GM19397 (cell line): ENCODE data around the gene YAF2.

Experiments used
- ATAC-seq: cut with Tn5 transposase; IDR thresholded peaks from one replicate; pipeline ENCODE4 v1.9.1; 2021; ENCODE audit warnings: mild to moderate bottlenecking, moderate library complexity; ENCODE audit not compliant: unreplicated experiment

Gene YAF2, protein sequence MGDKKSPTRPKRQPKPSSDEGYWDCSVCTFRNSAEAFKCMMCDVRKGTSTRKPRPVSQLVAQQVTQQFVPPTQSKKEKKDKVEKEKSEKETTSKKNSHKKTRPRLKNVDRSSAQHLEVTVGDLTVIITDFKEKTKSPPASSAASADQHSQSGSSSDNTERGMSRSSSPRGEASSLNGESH

DNA sequence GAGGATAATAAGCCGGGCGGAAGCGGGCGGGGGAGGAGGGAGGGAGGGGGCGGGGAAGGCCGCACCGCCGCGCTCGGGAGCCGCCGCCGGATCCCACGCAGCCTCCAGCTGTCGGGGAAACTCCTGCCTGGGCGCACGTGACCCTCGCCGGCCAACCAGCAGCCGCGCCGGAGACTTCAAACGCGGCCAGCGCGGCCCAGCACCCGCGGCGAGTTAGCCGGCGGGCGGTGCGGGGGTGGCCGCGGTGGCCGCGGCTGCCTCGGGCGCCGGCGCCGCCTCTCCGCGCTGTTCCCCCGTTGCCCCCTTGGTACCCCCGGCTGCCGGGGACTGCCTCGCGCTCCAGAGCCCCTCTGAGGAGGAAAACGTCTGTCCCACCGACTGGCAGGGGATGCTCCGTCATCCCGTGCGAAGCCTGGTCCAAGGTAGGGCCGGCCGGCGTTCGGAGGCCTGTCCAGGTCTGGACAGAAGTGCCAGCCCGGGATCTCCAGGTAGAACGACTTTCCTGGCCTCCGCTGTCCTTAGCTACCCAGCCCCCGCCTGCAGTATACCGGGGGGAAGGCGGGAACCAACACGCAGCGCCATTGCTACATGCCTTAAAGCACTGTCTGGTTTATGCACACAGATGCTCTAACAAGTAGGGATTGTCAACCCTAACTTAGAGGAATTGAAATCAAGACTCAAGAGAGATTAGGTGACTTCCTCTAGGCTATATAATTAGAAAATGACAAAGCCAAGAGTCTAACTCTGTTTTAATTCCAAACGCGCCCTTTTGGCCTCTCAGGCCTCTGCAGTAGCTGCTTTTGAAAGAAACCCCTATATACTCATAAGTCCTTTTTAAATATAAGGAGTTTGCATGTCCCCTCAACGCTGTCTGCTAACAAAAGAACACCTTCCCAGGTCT, at the start of gene YAF2:
Gene YAF2 (minus strand): TSS at position 9 of the 901 bp plus-strand sequence. CDS start 68 bp downstream, outside the sequence.
- peak; percentile 84 for ATAC-seq

DNA sequence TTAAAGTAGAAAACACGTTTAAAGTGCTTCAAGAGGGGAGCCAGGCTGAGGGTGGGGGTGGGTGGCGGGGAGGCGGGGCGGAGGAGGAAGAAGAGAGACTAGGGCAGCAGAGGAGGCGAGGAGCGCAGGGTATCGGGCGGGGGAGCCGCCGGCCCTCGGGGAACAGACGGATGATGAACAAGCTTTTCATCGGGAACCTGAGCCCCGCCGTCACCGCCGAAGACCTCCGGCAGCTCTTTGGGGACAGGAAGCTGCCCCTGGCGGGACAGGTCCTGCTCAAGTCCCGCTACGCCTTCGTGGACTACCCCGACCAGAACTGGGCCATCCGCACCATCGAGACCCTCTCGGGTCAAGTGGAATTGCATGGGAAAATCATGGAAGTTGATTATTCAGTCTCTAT, 48.7 kb upstream of the YAF2 start:
- no peak for ATAC-seq

DNA sequence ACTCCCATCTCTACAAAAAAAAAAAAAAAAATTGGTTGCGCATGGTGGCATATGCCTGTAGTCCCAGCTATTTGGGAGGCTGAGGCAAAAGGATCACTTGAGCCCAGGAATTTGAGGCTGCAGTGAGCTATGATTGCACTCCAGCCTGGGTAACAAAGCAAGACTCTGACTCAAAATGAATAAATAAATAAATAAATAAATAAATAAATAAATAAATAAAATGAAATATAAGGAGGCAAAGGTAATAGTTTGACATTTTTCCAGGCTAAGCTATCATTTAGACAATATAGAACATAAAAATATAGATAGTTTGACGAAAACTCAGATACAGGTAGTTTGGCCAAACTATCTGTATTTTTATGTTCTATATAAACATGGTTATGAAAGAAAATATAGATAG, 47.4 kb upstream of the YAF2 start:
- no peak for ATAC-seq

DNA sequence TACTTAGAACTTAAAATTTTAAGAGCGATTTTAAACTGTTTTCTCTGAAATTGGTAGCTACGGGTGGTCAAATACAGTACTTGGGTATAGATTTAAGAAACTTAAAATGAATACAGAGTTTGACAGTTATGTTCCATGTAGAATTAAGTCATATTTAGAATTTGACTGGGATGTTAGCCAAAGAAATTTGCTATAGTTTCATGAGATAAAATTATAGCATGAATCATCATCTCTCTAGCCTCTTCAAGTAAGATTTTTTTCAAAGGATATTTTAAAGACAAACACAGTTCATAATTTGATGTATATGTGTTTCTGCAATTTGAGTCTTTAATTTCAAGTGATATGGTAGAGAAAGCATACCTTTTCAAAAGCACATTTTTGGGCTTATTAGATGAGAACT, 46.8 kb upstream of the YAF2 start:
- ATAC-seq: no peak

DNA sequence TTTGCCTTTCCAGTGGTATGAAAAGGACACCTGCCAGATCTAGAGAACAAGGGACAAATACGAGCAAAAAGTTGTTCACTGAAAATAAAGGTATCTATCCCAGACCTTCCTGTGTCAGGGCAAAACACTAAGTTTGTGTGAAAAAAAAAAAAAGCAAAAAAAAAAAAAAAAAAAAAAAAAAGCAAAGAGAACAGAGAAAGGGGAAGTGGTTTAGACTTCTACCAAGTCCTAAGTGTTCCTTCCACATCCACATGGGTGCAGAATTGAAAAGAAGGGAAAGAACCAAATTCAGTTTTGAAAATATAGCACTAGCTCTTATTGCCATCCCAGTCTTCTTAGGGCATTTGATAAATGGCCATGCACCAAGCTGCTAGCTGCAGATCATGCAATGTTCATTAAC, 46.1 kb upstream of the YAF2 start:
- no peak for ATAC-seq

DNA sequence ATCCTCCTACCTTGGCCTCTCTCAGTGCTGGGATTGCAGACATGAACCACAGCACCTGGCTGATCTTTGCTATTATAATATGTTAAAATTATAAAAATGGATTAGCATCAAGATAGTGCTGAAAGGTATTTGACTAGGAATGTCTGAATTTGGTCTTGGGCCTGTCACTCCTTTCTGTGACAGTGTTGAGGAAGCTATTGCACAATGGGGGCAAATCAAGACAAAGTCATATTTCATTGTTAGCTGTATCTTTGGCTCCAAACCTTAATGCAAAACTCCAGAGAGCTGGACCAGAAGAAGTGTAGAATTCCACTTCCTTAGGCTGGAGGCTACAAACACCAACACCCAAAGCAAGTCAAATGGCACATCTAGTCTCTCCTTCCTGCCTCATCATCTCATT, 45.7 kb upstream of the YAF2 start:
- ATAC-seq: no peak

DNA sequence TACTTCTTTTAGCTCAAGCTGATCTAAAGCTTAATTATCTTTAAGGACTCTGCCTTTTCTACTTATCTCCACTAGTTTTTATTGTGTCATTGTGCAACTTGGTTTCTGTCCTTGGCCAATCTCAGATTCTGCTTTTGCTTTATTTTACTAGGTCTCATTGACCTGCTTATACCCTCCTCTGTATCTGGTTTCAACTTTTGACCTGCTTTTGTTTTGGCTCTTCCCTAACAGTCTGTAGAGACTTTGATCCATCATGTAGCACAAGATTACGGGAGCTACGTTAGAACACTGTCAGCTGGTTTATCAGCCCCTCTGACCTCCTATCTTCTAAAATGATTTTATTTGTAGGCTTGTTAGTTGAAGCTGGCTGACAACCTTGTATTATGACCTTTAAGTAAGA, 44.2 kb upstream of the YAF2 start:
- ATAC-seq: no peak

DNA sequence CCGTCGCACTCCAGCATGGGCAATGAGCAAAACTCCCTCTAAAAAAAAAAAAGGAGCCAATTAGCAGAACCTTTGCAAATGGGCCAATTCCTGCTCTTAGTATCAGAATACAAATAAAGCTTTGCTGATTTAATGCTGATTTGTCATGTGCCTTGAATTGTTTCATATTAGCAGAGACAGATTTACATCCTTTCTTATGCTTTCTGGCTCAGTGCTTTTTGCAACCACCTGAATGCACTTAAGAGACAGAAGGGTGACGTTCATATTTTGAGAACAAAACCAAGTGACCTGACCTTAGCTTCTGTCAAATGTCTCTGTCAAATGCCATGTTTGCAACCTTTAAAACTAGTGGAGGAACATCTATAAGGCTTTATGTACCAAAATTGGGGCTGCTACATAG, 43.8 kb upstream of the YAF2 start:
- ATAC-seq: no peak

DNA sequence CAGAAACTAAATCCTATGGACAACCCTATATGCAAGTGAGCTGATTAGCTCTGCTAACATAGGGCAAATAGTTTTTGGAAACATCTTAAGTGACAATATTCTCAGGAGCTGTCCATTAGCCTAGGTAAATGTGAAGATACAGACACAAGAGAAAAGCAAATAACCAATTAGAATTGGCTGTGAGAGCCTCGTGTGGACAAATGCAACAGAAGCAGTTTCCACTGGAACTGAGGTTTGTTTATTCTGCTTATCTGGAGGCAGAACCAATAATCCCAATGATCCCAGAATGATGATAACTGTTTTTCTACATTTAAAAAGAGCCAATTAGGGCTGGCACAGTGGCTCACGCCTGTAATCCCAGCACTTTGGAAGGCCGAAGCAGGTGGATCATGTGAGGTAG, 43.2 kb upstream of the YAF2 start:
- ATAC-seq: no peak

DNA sequence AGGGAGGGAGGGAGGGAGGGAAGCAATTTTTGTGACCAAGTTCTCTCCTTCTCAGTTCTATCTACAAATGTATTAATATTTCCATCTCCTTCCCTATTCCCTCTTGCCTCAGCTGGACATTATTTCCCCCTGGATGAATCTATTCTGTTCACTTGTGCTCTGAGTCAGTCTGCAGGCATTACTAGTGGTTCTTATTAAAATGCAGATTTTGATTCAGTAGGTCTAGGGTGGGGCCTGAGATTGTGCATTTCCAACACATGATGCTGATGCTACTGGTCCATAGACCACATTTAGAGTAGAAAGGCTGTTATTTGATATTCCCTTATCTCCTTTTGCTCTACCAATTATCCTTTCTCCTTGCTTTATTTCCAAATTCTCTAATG, 40.1 kb upstream of the YAF2 start:
- no peak for ATAC-seq

DNA sequence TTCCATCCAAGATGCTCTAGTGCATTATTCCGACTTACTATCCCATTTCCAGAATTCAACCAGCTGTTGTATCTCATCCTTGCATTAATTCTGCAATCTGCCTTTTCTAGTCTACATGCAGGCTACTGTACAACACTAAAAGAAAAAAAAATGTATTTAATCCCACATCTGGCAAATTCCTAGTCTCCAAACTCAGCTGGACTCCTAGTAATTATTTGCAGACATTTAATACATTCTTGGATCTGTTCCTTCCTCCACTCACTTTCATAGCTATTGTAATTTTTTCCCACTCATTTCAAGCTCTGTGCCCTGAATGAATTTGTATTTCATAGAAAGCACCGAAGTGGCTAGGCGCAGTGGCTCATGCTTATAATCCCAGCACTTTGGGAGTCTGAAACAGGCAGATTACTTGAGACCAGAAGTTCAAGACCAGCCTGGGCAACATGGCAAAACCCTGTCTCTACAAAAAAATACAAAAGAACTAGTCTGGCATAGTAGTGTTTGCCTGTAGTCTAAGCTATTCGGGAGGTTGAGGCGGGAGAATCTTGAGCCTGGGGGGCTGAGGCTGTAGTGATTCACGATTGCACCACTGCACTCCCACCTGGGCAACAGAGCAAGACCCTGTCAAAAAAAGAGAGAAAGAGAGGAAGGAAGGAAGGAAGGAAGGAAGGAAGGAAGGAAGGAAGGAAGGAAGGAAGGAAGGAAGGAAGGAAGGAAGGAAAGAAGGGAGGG, 39.5 kb upstream of the YAF2 start:
- ATAC-seq: no peak

DNA sequence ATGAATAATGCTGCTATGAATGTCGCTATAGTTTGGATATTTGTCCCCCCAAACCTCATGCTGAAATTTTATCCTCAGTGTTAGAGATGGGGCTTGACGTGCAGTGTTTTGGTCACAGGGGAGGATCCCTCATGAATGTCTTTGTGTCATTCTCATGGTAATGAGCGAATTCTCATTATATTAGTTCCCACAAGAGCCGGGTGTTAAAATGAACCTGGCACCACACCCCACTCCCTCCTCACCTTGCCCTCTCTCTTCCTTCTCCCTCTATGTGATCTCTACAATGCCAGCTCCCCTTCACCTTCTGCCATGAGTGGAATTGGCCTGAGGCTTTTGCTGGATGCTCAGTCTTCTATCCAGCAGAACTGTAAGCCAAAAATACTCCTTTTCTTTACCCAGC, 37.5 kb upstream of the YAF2 start:
- ATAC-seq: no peak

DNA sequence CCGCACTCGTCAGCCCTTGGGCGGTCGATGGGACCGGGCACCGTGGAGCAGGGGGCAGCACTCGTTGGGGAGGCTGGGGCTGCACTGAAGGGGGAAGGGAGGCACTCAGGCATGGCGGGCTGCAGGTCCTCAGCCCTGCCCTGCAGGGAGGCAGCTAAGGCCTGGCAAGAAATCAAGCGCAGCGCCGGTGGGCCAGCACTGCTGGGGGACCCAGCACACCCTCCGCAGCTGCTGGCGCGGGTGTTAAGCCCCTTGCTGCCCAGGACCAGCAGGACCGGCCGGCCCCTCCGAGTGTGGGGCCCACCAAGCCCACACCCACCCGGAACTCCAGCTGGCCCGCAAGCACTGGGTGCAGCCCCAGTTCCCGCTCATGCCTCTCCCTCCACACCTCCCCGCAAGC, 35.7 kb upstream of the YAF2 start:
- no peak for ATAC-seq

DNA sequence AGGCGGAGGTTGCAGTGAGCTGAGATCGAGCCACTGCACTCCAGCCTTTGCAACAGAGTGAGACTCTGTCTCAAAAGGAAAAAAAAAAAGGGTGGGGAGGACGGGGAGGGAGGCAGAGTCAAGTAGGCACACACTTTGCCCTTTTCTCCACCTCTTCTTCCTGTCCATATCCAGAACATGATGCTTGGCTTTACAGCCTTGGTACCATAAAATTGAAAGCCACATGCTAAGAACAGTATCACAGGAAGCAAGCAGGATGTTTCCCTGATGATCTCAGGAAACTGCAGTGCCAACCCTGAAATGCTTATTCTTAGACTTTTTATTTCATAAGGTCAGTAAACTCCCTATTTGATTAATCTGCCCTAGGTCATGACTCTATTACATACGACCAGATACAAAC, 32.5 kb upstream of the YAF2 start:
- no peak for ATAC-seq

DNA sequence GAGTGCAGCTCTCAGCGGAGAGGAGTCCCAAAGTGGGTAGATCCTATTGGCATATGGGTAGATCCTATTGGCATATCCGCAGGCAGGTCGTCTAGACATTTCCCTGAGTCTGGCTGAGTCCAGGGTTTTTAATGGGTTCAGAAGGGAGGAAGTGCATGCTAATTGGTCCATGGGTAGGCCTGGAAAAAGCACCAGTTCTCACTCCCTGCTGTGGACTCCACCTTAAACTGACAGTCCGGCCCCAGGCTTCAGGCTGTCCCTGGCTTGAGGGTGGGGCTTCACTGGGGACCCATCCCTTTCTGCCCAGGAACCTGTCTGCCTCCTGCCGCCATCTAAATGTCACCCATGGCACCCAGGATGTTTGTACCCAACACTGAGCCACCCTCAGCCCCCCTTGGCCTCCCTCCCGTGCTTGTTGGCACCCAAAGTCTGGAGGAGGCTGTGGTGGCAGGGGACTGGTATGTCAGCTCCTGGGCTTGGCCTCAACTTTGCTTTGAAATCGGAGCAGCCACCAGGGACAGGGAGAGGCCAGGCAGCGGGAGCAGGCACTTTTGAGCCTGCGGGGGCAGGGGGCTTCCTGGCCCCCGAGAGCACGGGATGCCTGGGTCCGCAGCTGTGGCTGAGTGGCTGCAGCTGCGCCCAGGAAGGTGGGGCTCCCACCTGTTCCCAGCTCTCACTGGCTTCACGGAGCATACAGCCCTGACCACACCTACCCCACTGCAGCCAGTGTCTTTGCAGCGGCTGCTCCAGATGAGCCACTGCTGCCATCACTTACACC, 29.6 kb upstream of the YAF2 start:
- no peak for ATAC-seq

DNA sequence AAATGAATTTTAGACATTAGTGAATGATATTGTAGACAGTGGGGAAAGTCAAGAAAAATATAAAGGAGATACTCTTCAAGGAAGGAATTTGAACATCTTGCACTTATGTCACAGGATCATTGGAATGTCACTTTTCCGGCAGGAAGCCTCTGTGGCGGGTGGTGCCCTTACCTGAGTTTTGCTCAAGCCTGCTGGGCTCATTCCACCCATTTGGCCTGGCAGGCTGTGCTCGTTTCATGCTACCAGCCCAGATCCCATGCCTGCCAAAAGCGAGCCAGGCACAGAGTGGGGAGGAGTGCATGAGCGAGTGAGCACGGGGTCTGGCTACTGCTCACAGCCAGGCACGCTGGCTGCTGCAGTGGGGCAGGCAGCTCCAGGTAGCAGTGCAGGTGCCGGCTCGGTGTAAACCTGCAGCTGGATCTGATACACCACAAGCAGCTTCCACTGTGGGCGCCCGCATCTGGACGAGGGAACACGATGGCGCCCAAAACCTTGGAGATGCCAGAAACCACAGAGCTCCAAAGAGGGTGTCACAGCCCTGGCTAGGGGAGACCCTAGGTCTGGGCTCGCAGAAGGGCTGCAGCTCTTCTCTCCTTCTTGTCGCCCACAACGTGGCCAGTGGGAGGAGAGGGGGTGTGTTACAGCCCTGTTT, 28.7 kb upstream of the YAF2 start:
- no peak for ATAC-seq

DNA sequence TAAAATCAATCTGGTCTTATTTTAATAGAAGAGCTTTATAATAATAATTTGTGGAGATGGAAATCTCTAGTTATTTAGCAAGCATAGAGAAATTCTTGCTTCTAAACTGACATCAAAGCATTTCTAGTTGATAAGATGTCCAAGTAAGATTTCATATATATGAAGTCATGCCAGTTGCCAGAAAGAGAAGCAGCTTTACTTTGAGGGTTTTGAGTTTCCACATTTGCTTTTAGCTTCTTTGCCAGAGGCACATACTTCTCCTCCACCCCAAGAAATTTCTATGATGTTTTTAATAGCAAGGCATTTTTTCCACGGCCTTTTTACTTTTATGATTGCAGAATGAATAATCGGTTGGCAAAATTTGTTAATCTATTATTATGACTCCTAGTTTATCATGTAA, 24.2 kb upstream of the YAF2 start:
- no peak for ATAC-seq

DNA sequence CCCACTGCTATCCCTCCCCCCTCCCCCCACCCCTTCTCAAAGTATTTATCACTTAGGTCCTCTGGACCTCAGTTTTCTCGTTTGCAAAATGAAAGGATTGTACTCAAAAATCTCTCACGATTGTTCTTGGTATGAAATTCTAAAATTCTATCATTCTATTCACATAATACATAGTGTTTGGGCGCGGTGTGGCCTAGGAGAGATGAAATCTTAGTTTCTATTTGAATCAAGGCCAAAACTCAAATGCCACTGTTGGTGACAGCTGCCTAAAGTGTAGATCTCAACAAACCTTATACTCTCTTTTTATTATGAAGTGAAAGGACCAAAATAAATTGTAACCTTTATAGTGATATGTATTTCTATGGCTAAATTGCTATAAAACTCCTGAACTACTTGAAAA, 23.7 kb upstream of the YAF2 start:
- no peak for ATAC-seq

DNA sequence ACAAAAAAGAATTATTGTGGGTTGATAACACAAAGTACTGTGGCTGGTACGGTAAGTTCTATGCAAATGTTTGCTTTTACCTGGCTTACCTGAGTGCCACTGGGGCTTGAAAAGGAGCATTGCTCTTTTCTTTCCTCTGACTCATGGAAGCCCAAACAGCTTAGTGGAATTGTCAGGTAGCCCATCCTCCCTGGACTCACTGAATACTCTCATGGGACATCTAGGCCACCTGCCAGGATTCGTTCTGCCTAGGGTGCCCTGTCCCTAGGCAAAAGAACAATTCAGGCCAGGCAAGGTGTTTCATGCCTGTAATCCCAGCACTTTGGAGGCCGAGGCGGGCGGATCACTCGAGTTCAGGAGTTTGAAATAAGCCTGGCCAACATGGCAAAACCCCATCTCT, 22.5 kb upstream of the YAF2 start:
- ATAC-seq: no peak

DNA sequence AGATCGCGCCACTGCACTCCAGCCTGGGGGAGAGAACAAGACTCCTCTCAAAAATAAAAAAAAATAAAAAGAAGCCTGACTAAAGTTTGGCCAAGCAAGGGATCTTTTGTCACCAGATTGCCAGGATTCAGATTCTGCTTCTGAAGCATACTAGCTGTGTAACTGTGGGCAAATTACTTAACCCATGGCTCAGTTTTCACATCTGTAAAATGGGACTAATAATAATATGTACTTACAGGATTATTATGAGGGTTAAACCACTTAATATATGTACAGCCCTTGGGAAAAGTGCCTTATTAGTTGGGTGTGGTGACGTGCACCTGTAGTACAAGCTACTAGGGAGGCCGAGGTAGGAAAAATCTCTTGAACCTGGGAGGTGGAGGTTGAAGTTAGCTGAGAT, 21.7 kb upstream of the YAF2 start:
- ATAC-seq: no peak

DNA sequence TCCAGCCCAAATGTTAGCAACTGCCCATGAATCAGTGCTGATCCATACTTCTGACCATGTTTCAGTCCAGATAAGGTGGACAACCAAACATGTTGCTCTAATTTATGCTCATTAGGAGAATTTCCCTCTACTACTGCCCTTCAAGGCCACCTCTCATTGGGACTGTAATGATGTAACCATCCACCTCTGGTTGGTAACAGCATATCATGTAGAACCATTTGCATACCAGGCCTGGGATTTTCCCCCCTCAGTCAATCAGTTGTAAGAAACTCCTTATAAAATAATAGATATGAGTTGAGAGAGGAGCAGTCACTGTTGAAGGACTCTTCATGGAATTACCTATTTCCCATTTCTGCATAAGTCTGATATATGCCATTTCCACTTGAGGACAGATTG, 17.8 kb upstream of the YAF2 start:
- no peak for ATAC-seq
